GM12892 (cell line): ENCODE data around the gene CDH4.

Experiments
- POLR2A ChIP-seq: IDR thresholded peaks from 2 replicates; pipeline ENCODE4 v1.6.1; 2011; ENCODE audit warnings: low read depth, low read length, control low read depth
- POLR2AphosphoS5 ChIP-seq: IDR thresholded peaks from 2 replicates; pipeline ENCODE4 v1.6.1; 2011; ENCODE audit warnings: low read depth, low read length, control low read depth
- TAF1 ChIP-seq: IDR thresholded peaks from 2 replicates; pipeline ENCODE4 v1.6.1; 2011; ENCODE audit warnings: low read depth, mild to moderate bottlenecking, control low read depth, low read length, borderline replicate concordance

DNA sequence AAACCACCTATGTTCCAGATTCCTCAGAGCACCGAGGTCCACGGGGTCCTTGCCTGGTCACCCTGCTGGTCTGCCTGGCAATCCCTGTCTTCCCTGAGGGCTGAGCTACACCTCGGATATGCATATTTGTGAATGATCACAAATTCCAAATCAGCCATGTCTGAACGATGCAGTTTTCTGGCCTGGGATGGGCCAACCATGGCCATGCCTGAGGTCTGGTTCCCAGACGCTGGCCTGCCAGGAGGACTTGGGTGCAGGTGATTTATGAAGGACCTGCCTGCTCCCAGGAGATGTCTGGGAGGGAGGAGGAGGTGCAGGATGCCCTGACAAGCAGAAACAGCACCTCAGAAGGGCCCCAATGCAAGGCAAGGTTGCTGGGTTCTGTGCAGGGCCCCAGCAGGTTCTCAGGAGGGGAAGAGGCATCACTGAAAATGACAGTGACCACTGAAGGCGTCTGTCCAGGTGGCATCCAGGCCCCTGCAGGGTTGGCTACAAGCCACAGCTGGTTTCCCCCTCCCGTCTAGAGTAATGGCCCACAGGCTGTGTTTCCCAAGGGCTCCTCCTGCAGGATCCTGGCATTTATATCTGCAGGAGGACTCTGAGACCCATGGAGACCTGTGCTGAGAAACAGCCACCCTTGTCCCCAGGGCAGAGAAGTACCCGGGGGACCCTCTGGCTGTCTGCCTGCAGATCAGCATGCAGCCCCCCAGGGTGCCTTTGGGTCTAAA, 608.4 kb downstream of the CDH4 start:
- no peak for TF ChIP-seq POLR2A
- no peak for TF ChIP-seq POLR2AphosphoS5
- TF ChIP-seq TAF1: no peak
